Choroid plexus epithelial cell (primary cell): Measurements from ENCODE around the gene CPZ.

Experiments
- DNase-seq: peaks from one replicate; pipeline ENCODE4 v3.0.0-alpha.2; 2010; ENCODE audit warnings: low read depth
- H3K4me3 ChIP-seq: 2 replicates; pipeline ENCODE4 v1.5.1; 2011; ENCODE audit warnings: low read depth, mild to moderate bottlenecking, control low read depth, low read length, moderate library complexity
- TF ChIP-seq, protein P1 (sequence below): conservative IDR thresholded peaks from 2 replicates; pipeline ENCODE4 v1.5.1; 2011; ENCODE audit warnings: low read depth, mild to moderate bottlenecking, control low read depth, inconsistent platforms, low read length, moderate library complexity

Gene CPZ

DNA sequence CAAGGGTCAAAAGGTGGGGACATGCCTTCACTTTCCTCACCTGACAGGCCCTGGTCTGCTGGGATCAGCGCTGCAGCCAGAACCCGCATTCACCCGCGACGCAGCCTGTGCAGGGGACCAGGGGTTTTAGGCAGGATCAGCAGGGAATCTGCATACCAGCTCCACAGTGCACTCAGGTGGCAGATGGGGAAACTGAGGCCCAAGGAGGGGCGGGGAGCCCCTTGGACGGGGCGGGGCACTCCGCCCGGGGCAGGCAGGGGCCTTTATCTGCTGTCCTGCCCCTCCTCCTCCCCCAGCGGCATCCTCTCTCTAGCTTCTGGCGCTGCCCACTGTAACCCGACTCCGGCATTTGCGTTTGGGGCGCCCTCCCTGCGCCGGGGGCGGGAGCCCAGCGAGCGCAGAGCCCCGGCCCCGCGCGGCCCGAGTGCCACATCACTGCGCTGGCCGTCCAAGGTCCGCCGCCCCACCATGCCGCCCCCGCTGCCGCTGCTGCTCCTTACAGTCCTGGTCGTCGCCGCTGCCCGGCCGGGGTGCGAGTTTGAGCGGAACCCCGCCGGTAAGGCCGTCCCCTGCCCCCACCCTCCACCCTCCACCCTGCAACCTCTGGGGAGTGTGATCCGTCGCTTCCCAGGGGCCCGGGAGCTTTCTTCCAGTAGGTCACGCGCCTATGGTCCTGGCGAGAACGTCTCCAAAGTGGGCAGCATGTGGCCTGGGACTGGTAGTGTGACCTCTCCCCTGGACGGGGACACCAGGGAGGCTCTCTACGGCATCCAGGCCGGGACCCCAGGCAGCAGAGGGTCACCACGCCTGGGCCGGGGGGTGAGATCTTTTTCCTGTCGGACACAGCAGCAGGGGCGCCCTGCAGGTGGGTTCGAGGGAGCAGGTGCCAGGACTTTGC, at the start of gene CPZ:
Gene CPZ (plus strand): TSS at position 400 of the 898 bp plus-strand sequence. CDS start 69 bp downstream, at position 469.
- TF ChIP-seq, protein P1, sequence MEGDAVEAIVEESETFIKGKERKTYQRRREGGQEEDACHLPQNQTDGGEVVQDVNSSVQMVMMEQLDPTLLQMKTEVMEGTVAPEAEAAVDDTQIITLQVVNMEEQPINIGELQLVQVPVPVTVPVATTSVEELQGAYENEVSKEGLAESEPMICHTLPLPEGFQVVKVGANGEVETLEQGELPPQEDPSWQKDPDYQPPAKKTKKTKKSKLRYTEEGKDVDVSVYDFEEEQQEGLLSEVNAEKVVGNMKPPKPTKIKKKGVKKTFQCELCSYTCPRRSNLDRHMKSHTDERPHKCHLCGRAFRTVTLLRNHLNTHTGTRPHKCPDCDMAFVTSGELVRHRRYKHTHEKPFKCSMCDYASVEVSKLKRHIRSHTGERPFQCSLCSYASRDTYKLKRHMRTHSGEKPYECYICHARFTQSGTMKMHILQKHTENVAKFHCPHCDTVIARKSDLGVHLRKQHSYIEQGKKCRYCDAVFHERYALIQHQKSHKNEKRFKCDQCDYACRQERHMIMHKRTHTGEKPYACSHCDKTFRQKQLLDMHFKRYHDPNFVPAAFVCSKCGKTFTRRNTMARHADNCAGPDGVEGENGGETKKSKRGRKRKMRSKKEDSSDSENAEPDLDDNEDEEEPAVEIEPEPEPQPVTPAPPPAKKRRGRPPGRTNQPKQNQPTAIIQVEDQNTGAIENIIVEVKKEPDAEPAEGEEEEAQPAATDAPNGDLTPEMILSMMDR: no peak
- peak within 1 kb of the TSS; percentile 70 for H3K4me3 ChIP-seq
- DNase-seq: peak; percentile 55

- H3K4me3 ChIP-seq: no peak overlapping the region
- TF ChIP-seq, protein P1: no peak
- peak; percentile 23 for DNase-seq
These were observed 49.6 kb upstream of the CPZ start for GRCh38 chr4:8542776-8543525.

- H3K4me3 ChIP-seq: no peak overlapping the region
- DNase-seq: no peak
- TF ChIP-seq, protein P1: no peak
These were observed 48.9 kb upstream of the CPZ start for GRCh38 chr4:8543623-8544022.

GRCh38 chr4:8544282-8544681, 48.3 kb upstream of the CPZ start:
- TF ChIP-seq, protein P1: no peak
- DNase-seq: no peak
- H3K4me3 ChIP-seq: no peak overlapping the region

GRCh38 chr4:8544741-8545438, 47.7 kb upstream of the CPZ start:
- TF ChIP-seq, protein P1: no peak
- H3K4me3 ChIP-seq: no peak overlapping the region
- DNase-seq: peak; percentile 58

GRCh38 chr4:8545439-8545765, 47.2 kb upstream of the CPZ start:
- DNase-seq: no peak
- TF ChIP-seq, protein P1: no peak
- H3K4me3 ChIP-seq: no peak overlapping the region
